ENCODE data around the gene GLDN.

- TF ChIP-seq, protein P1, sequence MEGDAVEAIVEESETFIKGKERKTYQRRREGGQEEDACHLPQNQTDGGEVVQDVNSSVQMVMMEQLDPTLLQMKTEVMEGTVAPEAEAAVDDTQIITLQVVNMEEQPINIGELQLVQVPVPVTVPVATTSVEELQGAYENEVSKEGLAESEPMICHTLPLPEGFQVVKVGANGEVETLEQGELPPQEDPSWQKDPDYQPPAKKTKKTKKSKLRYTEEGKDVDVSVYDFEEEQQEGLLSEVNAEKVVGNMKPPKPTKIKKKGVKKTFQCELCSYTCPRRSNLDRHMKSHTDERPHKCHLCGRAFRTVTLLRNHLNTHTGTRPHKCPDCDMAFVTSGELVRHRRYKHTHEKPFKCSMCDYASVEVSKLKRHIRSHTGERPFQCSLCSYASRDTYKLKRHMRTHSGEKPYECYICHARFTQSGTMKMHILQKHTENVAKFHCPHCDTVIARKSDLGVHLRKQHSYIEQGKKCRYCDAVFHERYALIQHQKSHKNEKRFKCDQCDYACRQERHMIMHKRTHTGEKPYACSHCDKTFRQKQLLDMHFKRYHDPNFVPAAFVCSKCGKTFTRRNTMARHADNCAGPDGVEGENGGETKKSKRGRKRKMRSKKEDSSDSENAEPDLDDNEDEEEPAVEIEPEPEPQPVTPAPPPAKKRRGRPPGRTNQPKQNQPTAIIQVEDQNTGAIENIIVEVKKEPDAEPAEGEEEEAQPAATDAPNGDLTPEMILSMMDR (IDR thresholded peaks at IDR 0.05), result no peak
- no peak for TF ChIP-seq POLR2A (IDR thresholded peaks at IDR 0.05)
Observed at GRCh38 chr15:51319539-51319938, 21.9 kb upstream of the GLDN start.

All from vagina (tissue), 2 donors.